Activated naive CD8-positive, alpha-beta T cell (primary cell): Measurements from ENCODE around the gene PTPN21.

Source experiments
- H3K27ac Mint-ChIP-seq: one replicate; pipeline ENCODE4 v1.8.0; 2021; ENCODE audit warnings: mixed read lengths
- H3K27me3 Mint-ChIP-seq: one replicate; pipeline ENCODE4 v1.8.0; 2021; ENCODE audit warnings: mixed read lengths
- H3K36me3 Mint-ChIP-seq: one replicate; pipeline ENCODE4 v1.8.0; 2021; ENCODE audit warnings: mixed read lengths
- H3K4me1 Mint-ChIP-seq: one replicate; pipeline ENCODE4 v1.8.0; 2021; ENCODE audit warnings: low read depth, mixed read lengths
- H3K4me3 Mint-ChIP-seq: one replicate; pipeline ENCODE4 v1.8.0; 2021; ENCODE audit warnings: mild to moderate bottlenecking, mixed read lengths
- H3K9me3 Mint-ChIP-seq: one replicate; pipeline ENCODE4 v1.8.0; 2021; ENCODE audit warnings: low read depth, mixed read lengths

PTPN21 gene

GRCh38 chr14:88478931-88479330, 75.9 kb downstream of the PTPN21 start:
- Mint-ChIP-seq H3K4me1 (peaks cover 1% of the 10 kb centered on the region), H3K36me3 (no peaks in the 10 kb centered on the region), H3K27me3 (peaks cover 2% of the 10 kb centered on the region), H3K9me3 (no peaks in the 10 kb centered on the region), H3K27ac (no peak overlapping the region), H3K4me3 (no peak overlapping the region)

GRCh38 chr14:88477513-88478250, 77.1 kb downstream of the PTPN21 start:
- H3K4me1 Mint-ChIP-seq, result peaks cover 1% of the 10 kb centered on the region
- no peaks in the 10 kb centered on the region for H3K36me3 Mint-ChIP-seq
- H3K4me3 Mint-ChIP-seq, result no peak overlapping the region
- H3K9me3 Mint-ChIP-seq, result no peaks in the 10 kb centered on the region
- H3K27ac Mint-ChIP-seq, result no peak overlapping the region
- peaks cover 2% of the 10 kb centered on the region for H3K27me3 Mint-ChIP-seq

GRCh38 chr14:88476825-88477224, 78.0 kb downstream of the PTPN21 start:
- H3K4me3 Mint-ChIP-seq, result no peak overlapping the region
- no peaks in the 10 kb centered on the region for H3K9me3 Mint-ChIP-seq
- peaks cover 2% of the 10 kb centered on the region for H3K27me3 Mint-ChIP-seq
- H3K36me3 Mint-ChIP-seq, result no peaks in the 10 kb centered on the region
- no peak overlapping the region for H3K27ac Mint-ChIP-seq
- peaks cover 1% of the 10 kb centered on the region for H3K4me1 Mint-ChIP-seq

GRCh38 chr14:88476214-88476774, 78.5 kb downstream of the PTPN21 start:
- no peaks in the 10 kb centered on the region for H3K36me3 Mint-ChIP-seq
- H3K27me3 Mint-ChIP-seq, result peaks cover under 1% of the 10 kb centered on the region
- peaks cover 1% of the 10 kb centered on the region for H3K4me1 Mint-ChIP-seq
- H3K9me3 Mint-ChIP-seq, result no peaks in the 10 kb centered on the region
- no peak overlapping the region for H3K4me3 Mint-ChIP-seq
- no peak overlapping the region for H3K27ac Mint-ChIP-seq

- Mint-ChIP-seq H3K4me1 (peaks cover 1% of the 10 kb centered on the region), H3K27ac (no peak overlapping the region), H3K4me3 (no peak overlapping the region), H3K27me3 (no peaks in the 10 kb centered on the region), H3K36me3 (no peaks in the 10 kb centered on the region), H3K9me3 (no peaks in the 10 kb centered on the region)
Measured at GRCh38 chr14:88473791-88474190, 81.0 kb downstream of the PTPN21 start.

GRCh38 chr14:88470542-88471440, 84.0 kb downstream of the PTPN21 start:
- Mint-ChIP-seq H3K9me3 (no peaks in the 10 kb centered on the region), H3K36me3 (peaks cover 3% of the 10 kb centered on the region), H3K4me3 (no peak overlapping the region), H3K27me3 (no peaks in the 10 kb centered on the region), H3K4me1 (no peaks in the 10 kb centered on the region), H3K27ac (no peak overlapping the region)

- Mint-ChIP-seq H3K4me1 (no peaks in the 10 kb centered on the region), H3K9me3 (no peaks in the 10 kb centered on the region), H3K27me3 (no peaks in the 10 kb centered on the region), H3K27ac (no peak overlapping the region), H3K4me3 (no peak overlapping the region), H3K36me3 (peaks cover 3% of the 10 kb centered on the region)
Measured at GRCh38 chr14:88468406-88468805, 86.4 kb downstream of the PTPN21 start.

- no peaks in the 10 kb centered on the region for H3K4me1 Mint-ChIP-seq
- no peaks in the 10 kb centered on the region for H3K9me3 Mint-ChIP-seq
- no peaks in the 10 kb centered on the region for H3K27me3 Mint-ChIP-seq
- peaks cover 27% of the 10 kb centered on the region for H3K36me3 Mint-ChIP-seq
- no peak overlapping the region for H3K4me3 Mint-ChIP-seq
- H3K27ac Mint-ChIP-seq, result no peak overlapping the region
Measured at GRCh38 chr14:88463318-88463717, 91.5 kb downstream of the PTPN21 start.

- no peak overlapping the region for H3K4me3 Mint-ChIP-seq
- no peaks in the 10 kb centered on the region for H3K4me1 Mint-ChIP-seq
- H3K27me3 Mint-ChIP-seq, result no peaks in the 10 kb centered on the region
- no peaks in the 10 kb centered on the region for H3K9me3 Mint-ChIP-seq
- peaks cover 40% of the 10 kb centered on the region for H3K36me3 Mint-ChIP-seq
- H3K27ac Mint-ChIP-seq, result no peak overlapping the region
Measured at GRCh38 chr14:88454886-88455285, 99.9 kb downstream of the PTPN21 start.

- Mint-ChIP-seq H3K4me3 (no peak overlapping the region), H3K36me3 (peaks cover 34% of the 10 kb centered on the region), H3K9me3 (no peaks in the 10 kb centered on the region), H3K4me1 (no peaks in the 10 kb centered on the region), H3K27ac (no peak overlapping the region), H3K27me3 (no peaks in the 10 kb centered on the region)
Measured at GRCh38 chr14:88452231-88452630, 102.6 kb downstream of the PTPN21 start.

GRCh38 chr14:88439088-88439487, 115.7 kb downstream of the PTPN21 start:
- no peaks in the 10 kb centered on the region for H3K9me3 Mint-ChIP-seq
- H3K27ac Mint-ChIP-seq, result no peak overlapping the region
- H3K36me3 Mint-ChIP-seq, result peaks cover 12% of the 10 kb centered on the region
- no peak overlapping the region for H3K4me3 Mint-ChIP-seq
- H3K4me1 Mint-ChIP-seq, result no peaks in the 10 kb centered on the region
- H3K27me3 Mint-ChIP-seq, result no peaks in the 10 kb centered on the region

GRCh38 chr14:88437658-88438057, 117.1 kb downstream of the PTPN21 start:
- H3K27me3 Mint-ChIP-seq, result no peaks in the 10 kb centered on the region
- H3K36me3 Mint-ChIP-seq, result peaks cover 12% of the 10 kb centered on the region
- no peaks in the 10 kb centered on the region for H3K9me3 Mint-ChIP-seq
- no peak overlapping the region for H3K27ac Mint-ChIP-seq
- no peaks in the 10 kb centered on the region for H3K4me1 Mint-ChIP-seq
- no peak overlapping the region for H3K4me3 Mint-ChIP-seq

GRCh38 chr14:88430976-88431375, 123.8 kb downstream of the PTPN21 start:
- Mint-ChIP-seq H3K27me3 (no peaks in the 10 kb centered on the region), H3K4me3 (no peak overlapping the region), H3K27ac (no peak overlapping the region), H3K9me3 (no peaks in the 10 kb centered on the region), H3K4me1 (no peaks in the 10 kb centered on the region), H3K36me3 (peaks cover 10% of the 10 kb centered on the region)

GRCh38 chr14:88426271-88426670, 128.5 kb downstream of the PTPN21 start:
- H3K36me3 Mint-ChIP-seq, result peaks cover 5% of the 10 kb centered on the region
- no peaks in the 10 kb centered on the region for H3K27me3 Mint-ChIP-seq
- H3K4me3 Mint-ChIP-seq, result no peak overlapping the region
- H3K27ac Mint-ChIP-seq, result no peak overlapping the region
- H3K9me3 Mint-ChIP-seq, result no peaks in the 10 kb centered on the region
- no peaks in the 10 kb centered on the region for H3K4me1 Mint-ChIP-seq

GRCh38 chr14:88424573-88424972, 130.2 kb downstream of the PTPN21 start:
- H3K27ac Mint-ChIP-seq, result no peak overlapping the region
- H3K27me3 Mint-ChIP-seq, result no peaks in the 10 kb centered on the region
- H3K36me3 Mint-ChIP-seq, result peaks cover 9% of the 10 kb centered on the region
- no peaks in the 10 kb centered on the region for H3K9me3 Mint-ChIP-seq
- no peaks in the 10 kb centered on the region for H3K4me1 Mint-ChIP-seq
- H3K4me3 Mint-ChIP-seq, result no peak overlapping the region
